Smooth muscle cell of the brain vasculature (primary cell): ENCODE measurements around the gene KCNIP4.
A peak's percentile ranks its signal among the peaks of the same experiment; 100 is the strongest.

Experiments
- DNase-seq: peaks from one replicate; pipeline ENCODE4 v3.0.0-alpha.2; 2012; ENCODE audit warnings: low read depth, low spot score

The KCNIP4 gene

GRCh38 chr4:21577056-21577455, 371.5 kb downstream of the KCNIP4 start:
- DNase-seq: no peak

GRCh38 chr4:21571100-21571499, 377.5 kb downstream of the KCNIP4 start:
- DNase-seq: no peak

GRCh38 chr4:21569638-21570037, 378.9 kb downstream of the KCNIP4 start:
- DNase-seq: no peak

GRCh38 chr4:21555083-21555482, 393.5 kb downstream of the KCNIP4 start:
- no peak for DNase-seq

GRCh38 chr4:21554500-21554899, 394.1 kb downstream of the KCNIP4 start:
- DNase-seq: no peak

- DNase-seq: no peak
Observed at GRCh38 chr4:21554066-21554465, 394.5 kb downstream of the KCNIP4 start.

GRCh38 chr4:21552455-21552854, 396.1 kb downstream of the KCNIP4 start:
- no peak for DNase-seq

GRCh38 chr4:21544955-21545354, 403.6 kb downstream of the KCNIP4 start:
- no peak for DNase-seq

GRCh38 chr4:21544415-21544814, 404.2 kb downstream of the KCNIP4 start:
- no peak for DNase-seq

- DNase-seq: no peak
Observed at GRCh38 chr4:21543514-21543913, 405.1 kb downstream of the KCNIP4 start.

- no peak for DNase-seq
Observed at GRCh38 chr4:21535898-21536297, 412.7 kb downstream of the KCNIP4 start.

GRCh38 chr4:21531048-21531447, 417.5 kb downstream of the KCNIP4 start:
- no peak for DNase-seq

GRCh38 chr4:21529214-21529613, 419.4 kb downstream of the KCNIP4 start:
- DNase-seq: no peak

GRCh38 chr4:21522296-21522695, 426.3 kb downstream of the KCNIP4 start:
- DNase-seq: no peak

GRCh38 chr4:21517126-21517859, 431.3 kb downstream of the KCNIP4 start:
- no peak for DNase-seq

- DNase-seq: no peak
Observed at GRCh38 chr4:21514022-21514694, 434.4 kb downstream of the KCNIP4 start.

GRCh38 chr4:21512353-21512752, 436.2 kb downstream of the KCNIP4 start:
- peak; percentile 12 for DNase-seq

- no peak for DNase-seq
Observed at GRCh38 chr4:21507439-21507838, 441.1 kb downstream of the KCNIP4 start.

GRCh38 chr4:21490682-21491081, 457.9 kb downstream of the KCNIP4 start:
- no peak for DNase-seq

- DNase-seq: no peak
Observed at GRCh38 chr4:21476757-21477156, 471.8 kb downstream of the KCNIP4 start.

- no peak for DNase-seq
Observed at GRCh38 chr4:21474195-21474594, 474.4 kb downstream of the KCNIP4 start.

- DNase-seq: no peak
Observed at GRCh38 chr4:21470535-21470934, 478.0 kb downstream of the KCNIP4 start.
